WTC11 (cell line): ENCODE measurements around the gene SMIM29.
"Not testable (repeated sequence)": the region's sequence is repeated elsewhere in the genome, so short reads cannot be mapped to it uniquely, and the experiment has no call there.

ENCODE experiments used
- AR ChIP-seq: fragments of 250-450 bp; sonication (Bioruptor Pico); IDR thresholded peaks from 2 replicates; pipeline ENCODE4 v1.9.0; 2021; ENCODE audit warnings: mild to moderate bottlenecking
- ATF2 ChIP-seq: sonication (generic); formaldehyde crosslinking; IDR thresholded peaks from 2 replicates; pipeline ENCODE4 v1.8.1; 2022; ENCODE audit warnings: low read depth, missing genetic modification reagents, borderline replicate concordance
- CREB1 ChIP-seq: sonication (generic); formaldehyde crosslinking; IDR thresholded peaks from 2 replicates; pipeline ENCODE4 v1.8.0; 2023; ENCODE audit warnings: mild to moderate bottlenecking, missing genetic modification reagents
- CREM ChIP-seq: sonication (generic); formaldehyde crosslinking; IDR thresholded peaks from 2 replicates; pipeline ENCODE4 v1.8.1; 2022; ENCODE audit warnings: mild to moderate bottlenecking, missing genetic modification reagents, moderate library complexity
- CTCF ChIP-seq: fragments of 200-600 bp; IDR thresholded peaks from 2 replicates; pipeline ENCODE4 v1.8.0; 2022; ENCODE audit warnings: antibody characterized with exemption
- GTF2I ChIP-seq: fragments of 250-450 bp; sonication (Bioruptor Pico); conservative IDR thresholded peaks from 2 replicates; pipeline ENCODE4 v1.4.0; 2021; ENCODE audit warnings: mild to moderate bottlenecking
- JUN ChIP-seq: sonication (generic); formaldehyde crosslinking; IDR thresholded peaks from 2 replicates; pipeline ENCODE4 v1.8.0; 2023; ENCODE audit warnings: mild to moderate bottlenecking, missing genetic modification reagents
- MAX ChIP-seq: sonication (generic); formaldehyde crosslinking; IDR thresholded peaks from 2 replicates; pipeline ENCODE4 v1.8.0; 2022; ENCODE audit warnings: mild to moderate bottlenecking, missing genetic modification reagents
- PREB ChIP-seq: sonication (generic); formaldehyde crosslinking; IDR thresholded peaks from 2 replicates; pipeline ENCODE4 v1.8.1; 2022; ENCODE audit warnings: mild to moderate bottlenecking, missing genetic modification reagents, moderate library complexity, borderline replicate concordance
- USF1 ChIP-seq: sonication (generic); formaldehyde crosslinking; IDR thresholded peaks from 2 replicates; pipeline ENCODE4 v1.8.0; 2022; ENCODE audit warnings: mild to moderate bottlenecking, missing genetic modification reagents
- USF2 ChIP-seq: sonication (generic); formaldehyde crosslinking; IDR thresholded peaks from 2 replicates; pipeline ENCODE4 v1.8.1; 2023; ENCODE audit warnings: mild to moderate bottlenecking, missing genetic modification reagents, moderate library complexity
- ZNF416 ChIP-seq: fragments of 250-450 bp; sonication (Bioruptor Pico); IDR thresholded peaks from 2 replicates; pipeline ENCODE4 v1.9.0; 2021; ENCODE audit warnings: mild to moderate bottlenecking, inconsistent platforms

GRCh38 chr6:34245032-34245760 is 3.6 kb downstream of the SMIM29 start:
- TF ChIP-seq CREB1 (CRISPR knock-in tag); CTCF; JUN (CRISPR knock-in tag); ATF2 (CRISPR knock-in tag); ZNF416 (CRISPR knock-in tag); MAX (CRISPR knock-in tag); AR (CRISPR knock-in tag); USF1 (CRISPR knock-in tag); CREM; PREB (CRISPR knock-in tag); USF2 (CRISPR knock-in tag); GTF2I (CRISPR knock-in tag): not testable (repeated sequence)
